ENCODE measurements around the gene TLN1.
A peak's percentile ranks its signal among the peaks of the same experiment; 100 is the strongest.

The TLN1 gene

GRCh38 chr9:35731415-35732184 lies 395 bp downstream of the TLN1 start:
- Histone ChIP-seq H3K9me3 (no peaks in the 10 kb centered on the region), H3K27me3 (ENCODE audit: low read depth) (no peaks in the 10 kb centered on the region), H3K36me3 (replicated peaks) (peaks cover 28% of the 10 kb centered on the region), H3K4me1 (peaks cover 39% of the 10 kb centered on the region), H3K4me3 (peak overlapping the region; percentile 72)
- peak in 1 of 2 experiments; percentile 44 for DNase-seq (ENCODE audit: low spot score in 2 of 2)
- in situ Hi-C loops (cut with MboI; ENCODE audit: low sequenced_read_pairs), result no loop called here

- peak overlapping the region; percentile 72 for H3K4me3 ChIP-seq
Observed at GRCh38 chr9:35730486-35730854, 1.5 kb downstream of the TLN1 start.

GRCh38 chr9:35729700-35730485 lies 2.1 kb downstream of the TLN1 start:
- Histone ChIP-seq H3K36me3 (replicated peaks) (peaks cover 27% of the 10 kb centered on the region), H3K9me3 (no peaks in the 10 kb centered on the region), H3K4me1 (peaks cover 39% of the 10 kb centered on the region), H3K4me3 (peak overlapping the region; percentile 7; the same call in 1 of the 2 replicates), H3K27me3 (ENCODE audit: low read depth) (no peaks in the 10 kb centered on the region)
- in situ Hi-C loops (cut with MboI; ENCODE audit: low sequenced_read_pairs), result no loop called here
- DNase-seq (ENCODE audit: low spot score in 2 of 2), result peak; percentile 64 to 71

More at GRCh38 chr9:35730486-35730854, 1.5 kb downstream of the TLN1 start:
- no peaks in the 10 kb centered on the region for H3K9me3 ChIP-seq
- peaks cover 27% of the 10 kb centered on the region for H3K36me3 ChIP-seq (replicated peaks)
- H3K27me3 ChIP-seq (ENCODE audit: low read depth), result no peaks in the 10 kb centered on the region
- in situ Hi-C loops (cut with MboI; ENCODE audit: low sequenced_read_pairs), result no loop called here
- peaks cover 39% of the 10 kb centered on the region for H3K4me1 ChIP-seq
- no peak for DNase-seq (ENCODE audit: low spot score in 2 of 2)

- Histone ChIP-seq H3K4me3 (0 out of 2 replicates have a peak overlapping the region, but pooled peaks have one; percentile 7), H3K36me3 (replicated peaks) (peaks cover 27% of the 10 kb centered on the region), H3K27me3 (ENCODE audit: low read depth) (no peaks in the 10 kb centered on the region), H3K4me1 (peaks cover 39% of the 10 kb centered on the region), H3K9me3 (no peaks in the 10 kb centered on the region)
- DNase-seq (ENCODE audit: low spot score in 2 of 2), result no peak
- in situ Hi-C loops (cut with MboI; ENCODE audit: low sequenced_read_pairs), result no loop called here
Observed at GRCh38 chr9:35729101-35729500, 2.9 kb downstream of the TLN1 start.

- DNase-seq (ENCODE audit: low spot score in 2 of 2), result peak in 1 of 2 experiments; percentile 68
- no peak overlapping the region for H3K4me3 ChIP-seq
- in situ Hi-C loops (cut with MboI; ENCODE audit: low sequenced_read_pairs), result no loop called here
- no peaks in the 10 kb centered on the region for H3K27me3 ChIP-seq (ENCODE audit: low read depth)
- no peaks in the 10 kb centered on the region for H3K9me3 ChIP-seq
- peaks cover 34% of the 10 kb centered on the region for H3K4me1 ChIP-seq
- peaks cover 33% of the 10 kb centered on the region for H3K36me3 ChIP-seq (replicated peaks)
Observed at GRCh38 chr9:35728041-35728971, 3.7 kb downstream of the TLN1 start.

GRCh38 chr9:35727676-35728040 lies 4.3 kb downstream of the TLN1 start:
- H3K36me3 ChIP-seq (replicated peaks), result peaks cover 37% of the 10 kb centered on the region
- no peak for DNase-seq (ENCODE audit: low spot score in 2 of 2)
- peaks cover 34% of the 10 kb centered on the region for H3K4me1 ChIP-seq
- H3K27me3 ChIP-seq (ENCODE audit: low read depth), result no peaks in the 10 kb centered on the region
- in situ Hi-C loops (cut with MboI; ENCODE audit: low sequenced_read_pairs), result no loop called here
- no peaks in the 10 kb centered on the region for H3K9me3 ChIP-seq
- no peak overlapping the region for H3K4me3 ChIP-seq

GRCh38 chr9:35726931-35727330 lies 5.1 kb downstream of the TLN1 start:
- H3K4me1 ChIP-seq, result peaks cover 34% of the 10 kb centered on the region
- peaks cover 44% of the 10 kb centered on the region for H3K36me3 ChIP-seq (replicated peaks)
- H3K9me3 ChIP-seq, result no peaks in the 10 kb centered on the region
- H3K4me3 ChIP-seq, result no peak overlapping the region
- no peaks in the 10 kb centered on the region for H3K27me3 ChIP-seq (ENCODE audit: low read depth)
- DNase-seq (ENCODE audit: low spot score in 2 of 2), result no peak
- in situ Hi-C loops (cut with MboI; ENCODE audit: low sequenced_read_pairs), result no loop called here

- no peaks in the 10 kb centered on the region for H3K9me3 ChIP-seq
- DNase-seq (ENCODE audit: low spot score in 2 of 2), result no peak
- peaks cover 28% of the 10 kb centered on the region for H3K4me1 ChIP-seq
- in situ Hi-C loops (cut with MboI; ENCODE audit: low sequenced_read_pairs), result no loop called here
- H3K4me3 ChIP-seq, result no peak overlapping the region
- no peaks in the 10 kb centered on the region for H3K27me3 ChIP-seq (ENCODE audit: low read depth)
- H3K36me3 ChIP-seq (replicated peaks), result peaks cover 58% of the 10 kb centered on the region
Observed at GRCh38 chr9:35725362-35725761, 6.6 kb downstream of the TLN1 start.

GRCh38 chr9:35723908-35724307 lies 8.1 kb downstream of the TLN1 start:
- DNase-seq (ENCODE audit: low spot score in 2 of 2), result no peak
- in situ Hi-C loops (cut with MboI; ENCODE audit: low sequenced_read_pairs), result no loop called here
- Histone ChIP-seq H3K36me3 (replicated peaks) (peaks cover 73% of the 10 kb centered on the region), H3K27me3 (ENCODE audit: low read depth) (no peaks in the 10 kb centered on the region), H3K4me1 (peaks cover 13% of the 10 kb centered on the region), H3K4me3 (no peak overlapping the region), H3K9me3 (no peaks in the 10 kb centered on the region)

- Histone ChIP-seq H3K27me3 (ENCODE audit: low read depth) (no peaks in the 10 kb centered on the region), H3K4me3 (no peak overlapping the region), H3K9me3 (no peaks in the 10 kb centered on the region), H3K36me3 (replicated peaks) (peaks cover 78% of the 10 kb centered on the region), H3K4me1 (peaks cover 9% of the 10 kb centered on the region)
- DNase-seq (ENCODE audit: low spot score in 2 of 2), result no peak
- in situ Hi-C loops (cut with MboI; ENCODE audit: low sequenced_read_pairs), result no loop called here
Observed at GRCh38 chr9:35723426-35723825, 8.6 kb downstream of the TLN1 start.

GRCh38 chr9:35719546-35719945 lies 12.4 kb downstream of the TLN1 start:
- Histone ChIP-seq H3K9me3 (no peaks in the 10 kb centered on the region), H3K27me3 (ENCODE audit: low read depth) (no peaks in the 10 kb centered on the region), H3K4me1 (no peaks in the 10 kb centered on the region), H3K4me3 (no peak overlapping the region), H3K36me3 (replicated peaks) (peaks cover 94% of the 10 kb centered on the region)
- DNase-seq (ENCODE audit: low spot score in 2 of 2), result no peak
- in situ Hi-C loops (cut with MboI; ENCODE audit: low sequenced_read_pairs), result no loop called here

- H3K9me3 ChIP-seq, result no peaks in the 10 kb centered on the region
- no peaks in the 10 kb centered on the region for H3K27me3 ChIP-seq (ENCODE audit: low read depth)
- in situ Hi-C loops (cut with MboI; ENCODE audit: low sequenced_read_pairs), result no loop called here
- peaks cover 94% of the 10 kb centered on the region for H3K36me3 ChIP-seq (replicated peaks)
- DNase-seq (ENCODE audit: low spot score in 2 of 2), result no peak
- no peak overlapping the region for H3K4me3 ChIP-seq
- no peaks in the 10 kb centered on the region for H3K4me1 ChIP-seq
Observed at GRCh38 chr9:35718721-35719511, 13.1 kb downstream of the TLN1 start.
